NCI-H748 (cell line): Measurements from ENCODE around the gene PCP4.

Source experiments
- DNase-seq: peaks from one replicate; lab custom pipeline; 2025; ENCODE audit not compliant: unreplicated experiment; lab: John Stamatoyannopoulos, UW

The PCP4 gene

DNA sequence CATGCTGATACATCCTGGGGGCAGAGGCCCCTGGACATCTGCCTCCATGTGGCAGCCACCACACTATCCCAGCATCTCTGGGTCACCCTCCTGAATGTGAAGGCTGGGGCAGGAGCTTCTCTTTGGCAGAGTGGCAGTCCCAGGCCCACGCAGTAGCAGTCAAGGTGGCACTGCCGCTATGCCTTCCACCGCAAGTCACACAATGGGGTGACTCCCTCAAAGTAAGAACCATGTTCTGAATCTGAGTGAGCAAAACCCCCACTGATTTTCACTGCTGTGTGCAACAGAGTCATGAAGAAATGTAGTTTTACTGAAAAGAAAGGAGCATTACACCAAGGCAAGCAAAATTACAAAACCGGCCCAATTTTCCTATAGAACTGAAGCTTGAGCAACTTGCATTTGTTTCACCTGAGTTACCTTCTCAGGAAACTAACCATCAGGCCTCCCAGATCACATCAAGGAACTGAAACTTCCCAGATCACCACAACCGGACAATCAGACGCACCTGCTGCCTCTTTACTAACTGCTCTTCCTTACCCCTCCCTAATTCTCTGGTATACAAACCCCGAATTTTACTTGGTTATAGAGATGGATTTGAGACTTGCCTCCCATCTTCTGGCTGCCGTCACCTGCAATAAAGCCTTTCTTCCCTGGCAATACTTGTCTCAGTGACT, 102.6 kb downstream of the PCP4 start:
- no peak for DNase-seq

DNA sequence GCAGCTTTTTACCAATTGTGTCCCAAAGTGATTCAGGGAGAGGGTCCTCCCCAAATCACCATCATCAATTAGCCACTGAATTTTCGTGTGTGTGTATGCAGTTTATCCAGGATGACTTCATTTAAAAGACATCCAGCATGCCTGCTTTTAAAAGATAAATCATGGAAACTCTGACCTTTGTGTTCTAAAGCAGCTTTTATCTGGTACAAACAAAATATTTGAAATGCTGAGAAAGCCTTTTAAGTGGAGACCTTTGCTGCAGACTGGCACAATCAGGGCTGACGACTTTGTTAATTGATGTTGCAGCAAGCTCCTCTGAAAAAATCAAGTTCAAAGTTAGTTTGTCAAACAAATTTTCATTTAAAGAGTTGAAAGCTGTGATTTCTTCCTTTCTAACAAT, 104.7 kb downstream of the PCP4 start:
- DNase-seq = no peak

DNA sequence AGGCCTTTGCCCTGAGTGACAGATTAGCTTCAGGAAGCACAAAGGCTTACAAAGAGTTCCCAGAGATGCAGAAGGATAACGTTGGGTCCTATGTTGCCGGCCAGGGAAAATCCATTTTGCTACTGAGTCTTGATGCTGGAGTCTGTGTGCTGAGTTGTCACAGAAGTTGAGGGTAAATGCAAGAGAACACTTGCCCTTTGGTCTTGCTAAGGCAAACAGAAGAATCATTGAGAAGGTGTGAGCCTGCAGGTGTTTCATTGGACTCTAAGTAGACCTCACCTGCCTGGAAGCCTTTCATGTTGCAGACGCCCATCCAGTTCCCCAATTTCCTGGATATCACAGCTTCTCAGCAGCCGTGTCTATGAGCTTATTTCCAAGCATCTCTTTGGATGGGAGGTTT, 105.2 kb downstream of the PCP4 start:
- DNase-seq = no peak

DNA sequence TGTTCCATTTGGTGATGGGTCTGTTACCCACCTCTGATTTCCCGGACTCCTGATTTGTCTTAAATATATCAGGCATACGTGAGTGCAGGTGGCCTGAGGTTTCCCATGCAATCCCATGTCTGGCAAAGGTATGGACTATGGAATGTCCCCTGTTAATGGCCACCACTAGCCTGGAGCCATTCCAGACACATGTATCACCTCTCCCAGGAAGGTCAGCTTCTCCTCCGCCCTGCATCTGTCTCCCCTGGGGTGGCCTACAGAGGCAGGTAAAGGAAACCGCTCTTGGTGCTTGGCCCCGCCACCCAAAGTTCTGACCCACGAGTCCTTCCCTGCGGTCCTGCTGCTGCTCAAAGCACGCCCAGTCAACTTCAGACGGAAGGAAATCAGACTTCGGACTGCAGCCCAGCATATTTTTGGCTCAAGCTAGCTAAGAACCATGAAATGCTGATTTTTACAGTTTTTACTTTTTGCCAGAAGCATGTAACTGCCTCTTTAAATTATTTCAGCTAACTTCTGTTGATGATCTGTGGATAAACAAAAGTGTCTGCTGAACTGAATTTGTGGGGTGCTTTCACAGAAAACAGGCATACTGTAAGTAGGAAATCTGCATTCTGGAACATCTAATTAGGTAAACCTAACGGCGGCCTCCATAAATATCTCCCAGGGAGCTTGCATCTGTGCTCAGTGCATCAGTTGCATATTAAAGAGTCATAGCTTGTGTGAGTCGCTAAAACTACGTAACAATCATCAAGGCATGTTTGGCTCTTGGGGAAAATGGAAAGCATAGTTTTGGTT, 105.9 kb downstream of the PCP4 start:
- no peak for DNase-seq

DNA sequence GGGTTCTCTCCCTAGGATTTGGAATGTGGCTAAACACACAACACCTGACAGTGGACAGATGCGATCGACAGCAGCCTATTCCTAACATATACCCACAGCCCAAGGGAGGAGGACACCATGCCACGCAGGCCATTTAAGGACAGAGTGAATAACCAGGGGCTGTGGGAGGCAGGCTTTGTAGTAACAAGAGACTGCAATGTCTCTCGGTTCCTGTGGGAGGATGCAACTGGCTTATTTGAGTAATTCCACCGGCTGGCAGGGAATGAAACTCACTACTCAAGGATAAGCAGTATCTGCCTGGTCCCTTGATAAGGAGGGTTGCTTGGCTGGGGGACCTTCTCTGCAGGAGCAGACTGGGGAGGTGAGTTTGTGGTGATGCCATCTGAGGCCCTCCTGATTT, 109.6 kb downstream of the PCP4 start:
- DNase-seq = no peak
